Measurements from ENCODE around the gene MMEL1. TPM values are rescaled to one million over a fixed set of nuclear protein-coding genes. Genes with fewer than 3 reads are reported as not detected.

Gene MMEL1
- total and polyA plus RNA-seq, 2 donors (not counting 1 experiment from before 2014, with no cell fraction given): 0.33 to 0.60 TPM

DNA sequence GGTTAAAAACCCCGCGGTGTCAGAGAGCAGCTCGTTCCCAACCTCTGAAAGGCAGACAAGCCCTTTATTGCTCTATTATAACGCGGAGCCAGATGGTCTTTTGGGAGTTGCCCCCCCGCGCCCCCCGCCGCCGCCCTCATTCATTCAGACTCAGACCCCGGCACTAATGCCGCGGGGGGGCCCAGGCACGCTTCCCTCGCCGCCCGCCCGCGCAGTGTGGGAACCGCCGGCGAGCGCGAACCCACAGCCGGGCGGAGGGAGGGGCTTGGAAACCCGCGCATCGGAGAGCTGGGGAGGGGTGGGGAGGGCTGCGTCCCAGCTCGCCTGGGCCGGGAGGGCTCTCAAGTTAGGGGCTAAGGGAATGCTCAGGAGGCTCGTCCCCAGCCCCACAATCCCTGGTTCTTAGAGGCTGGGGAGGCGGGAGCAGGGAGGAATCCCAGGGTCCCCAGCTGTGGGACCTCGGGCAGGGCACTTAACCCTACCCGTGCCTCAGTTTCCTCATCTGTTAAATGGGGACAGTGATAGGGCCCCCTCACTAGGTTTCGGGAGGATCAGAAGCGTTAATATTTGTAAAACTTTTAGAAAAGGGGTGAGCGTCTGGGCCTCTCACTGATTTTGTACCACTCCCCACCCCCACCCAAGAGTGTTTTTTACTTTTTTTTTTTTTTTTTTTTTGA is 91.9 kb downstream of the MMEL1 start:
- Histone ChIP-seq H4K20me1 (ENCODE audit: control insufficient read depth, extremely low read depth, insufficient read depth, low read length) (no peaks in the 10 kb centered on the region), H2AFZ (ENCODE audit: low read length) (no peak overlapping the region), H3K36me3 (ENCODE audit: control insufficient read depth, insufficient read depth, low read length) (no peaks in the 10 kb centered on the region), H3K4me3 (replicated peaks in 1 of 4; ENCODE audit: control extremely low read depth in 1 of 4, insufficient read depth in 1 of 4, low read depth in 3 of 4, low read length in 4 of 4) (no peak overlapping the region), H3K79me2 (ENCODE audit: control insufficient read depth, insufficient read depth, low read length) (no peaks in the 10 kb centered on the region), H3K4me1 (ENCODE audit: control insufficient read depth, extremely low read depth, insufficient read depth, low read length) (peaks cover 2% of the 10 kb centered on the region), H3K27me3 (ENCODE audit: control insufficient read depth, insufficient read depth, low read length) (no peaks in the 10 kb centered on the region), H3K9me3 (ENCODE audit: control insufficient read depth, insufficient read depth, low read depth, low read length) (no peaks in the 10 kb centered on the region), H3K27ac (ENCODE audit: insufficient read depth, low read length) (no peak overlapping the region), H3K4me2 (ENCODE audit: extremely low read depth, insufficient read depth, low read length) (no peak overlapping the region), H3K9ac (ENCODE audit: insufficient read depth, low read length) (no peak overlapping the region)
- no peak for DNase-seq (ENCODE audit: low read depth in 2 of 2)
- TF ChIP-seq, protein P1, sequence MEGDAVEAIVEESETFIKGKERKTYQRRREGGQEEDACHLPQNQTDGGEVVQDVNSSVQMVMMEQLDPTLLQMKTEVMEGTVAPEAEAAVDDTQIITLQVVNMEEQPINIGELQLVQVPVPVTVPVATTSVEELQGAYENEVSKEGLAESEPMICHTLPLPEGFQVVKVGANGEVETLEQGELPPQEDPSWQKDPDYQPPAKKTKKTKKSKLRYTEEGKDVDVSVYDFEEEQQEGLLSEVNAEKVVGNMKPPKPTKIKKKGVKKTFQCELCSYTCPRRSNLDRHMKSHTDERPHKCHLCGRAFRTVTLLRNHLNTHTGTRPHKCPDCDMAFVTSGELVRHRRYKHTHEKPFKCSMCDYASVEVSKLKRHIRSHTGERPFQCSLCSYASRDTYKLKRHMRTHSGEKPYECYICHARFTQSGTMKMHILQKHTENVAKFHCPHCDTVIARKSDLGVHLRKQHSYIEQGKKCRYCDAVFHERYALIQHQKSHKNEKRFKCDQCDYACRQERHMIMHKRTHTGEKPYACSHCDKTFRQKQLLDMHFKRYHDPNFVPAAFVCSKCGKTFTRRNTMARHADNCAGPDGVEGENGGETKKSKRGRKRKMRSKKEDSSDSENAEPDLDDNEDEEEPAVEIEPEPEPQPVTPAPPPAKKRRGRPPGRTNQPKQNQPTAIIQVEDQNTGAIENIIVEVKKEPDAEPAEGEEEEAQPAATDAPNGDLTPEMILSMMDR (conservative IDR thresholded peaks at IDR 0.05 in 1 of 2, IDR thresholded peaks at IDR 0.05 in 1 of 2; ENCODE audit: low read depth in 1 of 2, low read length in 2 of 2): no peak
- TF ChIP-seq EZH2 (IDR thresholded peaks at IDR 0.05; ENCODE audit: low read length, missing control alignments): no peak

Other genes starting within 250 kb of the MMEL1 start
- gene MORN1, start 241.5 kb downstream of the MMEL1 start, total RNA-seq: 10.3 and 10.6 TPM in 2 replicates
- 3.5 and 3.9 TPM in 2 replicates for gene MORN1, start 241.5 kb downstream of the MMEL1 start, polyA plus RNA-seq
- gene RER1, start 241.2 kb downstream of the MMEL1 start, total RNA-seq: 58.3 and 76.1 TPM in 2 replicates
- gene RER1, start 241.2 kb downstream of the MMEL1 start, polyA plus RNA-seq: 271 TPM in 2 replicates
- 31.6 and 33.4 TPM in 2 replicates for gene PEX10, start 220.5 kb downstream of the MMEL1 start, total RNA-seq
- gene PEX10, start 220.5 kb downstream of the MMEL1 start, polyA plus RNA-seq: 15.4 and 19.0 TPM in 2 replicates
- gene PLCH2, start 156.7 kb downstream of the MMEL1 start, total RNA-seq: under 0.01 and 0.17 TPM in 2 replicates
- 0.02 and 0.10 TPM in 2 replicates for gene PLCH2, start 156.7 kb downstream of the MMEL1 start, polyA plus RNA-seq
- gene PANK4, start 106.4 kb downstream of the MMEL1 start, total RNA-seq: 16.9 and 17.0 TPM in 2 replicates
- 8.5 and 10.4 TPM in 2 replicates for gene PANK4, start 106.4 kb downstream of the MMEL1 start, polyA plus RNA-seq
- not detected in 2 replicates for gene HES5, start 102.8 kb downstream of the MMEL1 start, total RNA-seq
- gene HES5, start 102.8 kb downstream of the MMEL1 start, polyA plus RNA-seq: not detected in 2 replicates
- gene TNFRSF14, start 76.6 kb downstream of the MMEL1 start, total RNA-seq: 76.3 and 85.0 TPM in 2 replicates
- gene TNFRSF14, start 76.6 kb downstream of the MMEL1 start, polyA plus RNA-seq: 9.9 and 15.2 TPM in 2 replicates
- gene PRXL2B, start 46.2 kb downstream of the MMEL1 start, total RNA-seq: 8.0 and 11.7 TPM in 2 replicates
- 13.8 and 19.2 TPM in 2 replicates for gene PRXL2B, start 46.2 kb downstream of the MMEL1 start, polyA plus RNA-seq
- gene TTC34, start 168.7 kb upstream of the MMEL1 start, total RNA-seq: under 0.01 and 0.17 TPM in 2 replicates
- 0.02 and 0.05 TPM in 2 replicates for gene TTC34, start 168.7 kb upstream of the MMEL1 start, polyA plus RNA-seq

Data from fibroblast of lung (primary cell).